Activated CD4-positive, alpha-beta T cell treated with anti-CD3 and anti-CD28 coated beads, Interleukin-2, amount 50 U/mL, for 1 hour (primary cell): ENCODE results near the gene FARP2.
"Not testable (repeated sequence)": the region's sequence is repeated elsewhere in the genome, so short reads cannot be mapped to it uniquely, and the experiment has no call there.

Experiments
- DNase-seq: peaks from one replicate; pipeline ENCODE4 v3.0.0-alpha.2; 2020

Gene FARP2

DNA sequence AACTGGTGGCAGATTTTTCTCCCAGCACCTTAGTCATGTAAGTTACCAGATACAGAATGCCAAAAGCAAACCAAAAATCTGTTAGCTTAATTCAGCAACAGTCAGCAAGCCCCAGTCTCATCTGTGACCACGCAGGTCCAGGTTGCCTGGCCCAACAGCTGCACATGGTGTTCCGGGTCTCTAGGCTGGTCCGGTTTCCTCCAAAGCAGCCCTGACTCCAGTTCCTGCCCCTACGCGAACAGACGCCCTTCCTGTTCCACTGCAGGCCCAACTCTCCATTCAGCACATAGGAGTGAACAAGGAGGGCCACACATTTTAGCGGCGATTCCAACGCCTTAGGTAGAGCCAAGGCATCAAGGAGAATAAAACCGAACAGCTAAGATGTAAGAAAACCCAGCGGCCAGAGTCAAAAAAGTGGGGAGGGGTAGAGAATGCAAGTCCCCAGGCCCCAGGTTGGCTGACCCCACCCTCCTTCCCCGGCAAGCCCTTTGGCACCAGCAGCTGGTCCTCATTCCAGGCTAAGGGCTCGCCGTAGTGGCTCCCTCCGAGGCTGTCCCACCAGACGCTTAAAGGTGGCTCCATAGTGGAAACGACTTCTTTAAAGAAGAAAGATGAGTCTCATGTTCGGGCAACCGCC lies 150.8 kb downstream of the FARP2 start:
- DNase-seq = no peak

DNA sequence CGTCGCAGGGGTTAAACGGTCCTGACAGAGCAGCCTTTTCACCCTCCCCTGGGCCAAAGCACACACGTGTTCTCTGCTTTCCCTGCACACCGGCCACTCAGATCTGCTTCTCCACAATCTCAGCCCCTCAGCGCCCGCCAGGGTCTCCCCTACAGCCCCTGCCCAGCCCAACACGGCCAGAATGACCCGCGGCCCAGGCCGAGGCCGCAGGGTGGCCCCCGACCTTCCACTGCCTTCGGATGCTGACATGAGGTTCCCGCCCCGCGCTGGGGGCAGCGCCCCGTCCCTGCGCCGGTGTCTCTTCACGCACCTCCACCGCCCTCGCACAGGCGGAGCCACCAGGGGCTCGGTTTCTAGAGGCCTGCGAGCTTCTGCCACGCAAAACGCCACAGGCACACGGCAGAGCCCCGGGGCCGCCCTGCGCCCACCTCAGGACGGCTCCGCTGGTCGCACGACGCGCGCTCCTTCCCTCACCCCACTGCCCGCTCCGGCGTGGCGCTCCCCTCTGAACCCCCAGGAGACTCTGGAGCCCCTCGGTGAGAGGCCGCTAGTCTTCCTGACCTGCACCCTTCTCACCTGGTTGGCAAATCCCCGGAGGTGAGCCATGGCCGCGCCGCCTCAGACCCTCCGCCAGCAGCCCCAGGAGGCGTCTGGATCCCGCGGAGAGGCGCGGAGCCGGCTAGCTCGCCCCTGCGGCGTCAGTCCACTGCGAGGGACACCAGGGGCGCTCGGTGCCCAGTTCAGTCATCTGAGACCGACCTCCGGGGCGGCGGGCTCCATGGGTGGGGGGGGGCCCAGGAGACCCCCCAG lies 151.6 kb downstream of the FARP2 start:
- peak; percentile 20 for DNase-seq

DNA sequence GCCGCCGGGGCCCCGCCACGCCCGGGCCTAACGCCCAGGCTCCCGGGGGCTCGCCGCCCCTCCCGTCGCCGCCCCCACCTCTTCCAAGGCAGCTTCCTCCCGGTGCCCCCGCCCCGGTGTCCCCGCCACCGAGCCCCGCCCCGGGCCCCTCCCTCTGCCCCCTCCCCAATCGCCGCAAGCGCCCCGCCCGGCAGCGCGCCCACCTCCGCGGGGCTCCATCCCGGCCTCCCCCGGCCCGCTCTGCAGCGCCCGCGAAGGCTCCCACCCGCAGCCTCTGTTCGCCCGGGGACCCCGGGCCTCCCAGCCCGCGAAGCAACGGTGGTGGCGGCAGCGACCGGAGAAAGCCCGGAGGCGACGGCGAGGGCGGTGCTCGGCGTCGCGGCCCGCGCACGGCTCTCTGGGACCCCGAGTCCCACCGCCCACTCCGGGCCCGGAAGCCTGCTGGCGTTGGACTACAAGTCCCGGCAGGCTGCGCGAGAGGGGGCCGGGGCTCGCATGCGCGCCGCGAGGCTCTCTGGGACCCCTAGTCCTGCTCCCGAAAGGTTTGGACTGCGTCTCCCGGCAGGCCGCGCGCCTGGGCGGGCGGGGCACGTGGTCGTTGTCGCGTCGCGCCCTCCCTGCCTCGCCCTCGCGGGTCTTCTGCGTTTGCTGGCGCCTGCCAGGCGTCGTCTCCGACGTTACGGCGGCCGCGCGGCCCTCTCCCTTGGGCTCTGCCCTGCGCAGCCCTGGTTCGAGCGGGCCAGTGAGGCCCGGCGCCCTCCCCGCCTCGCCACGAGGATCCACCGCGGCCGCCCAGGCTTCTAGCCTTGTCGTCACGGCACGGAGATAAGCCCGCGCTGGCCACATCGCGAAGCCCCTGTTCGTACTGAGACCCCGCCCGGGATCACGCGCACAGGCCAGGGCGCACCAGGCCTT lies 152.4 kb downstream of the FARP2 start, which contains the start of gene STK25:
TSS of gene STK25 (minus strand) at position 345 of the 915 bp plus-strand sequence. CDS start 549 bp downstream, outside the sequence.
- peak; percentile 96 for DNase-seq

DNA sequence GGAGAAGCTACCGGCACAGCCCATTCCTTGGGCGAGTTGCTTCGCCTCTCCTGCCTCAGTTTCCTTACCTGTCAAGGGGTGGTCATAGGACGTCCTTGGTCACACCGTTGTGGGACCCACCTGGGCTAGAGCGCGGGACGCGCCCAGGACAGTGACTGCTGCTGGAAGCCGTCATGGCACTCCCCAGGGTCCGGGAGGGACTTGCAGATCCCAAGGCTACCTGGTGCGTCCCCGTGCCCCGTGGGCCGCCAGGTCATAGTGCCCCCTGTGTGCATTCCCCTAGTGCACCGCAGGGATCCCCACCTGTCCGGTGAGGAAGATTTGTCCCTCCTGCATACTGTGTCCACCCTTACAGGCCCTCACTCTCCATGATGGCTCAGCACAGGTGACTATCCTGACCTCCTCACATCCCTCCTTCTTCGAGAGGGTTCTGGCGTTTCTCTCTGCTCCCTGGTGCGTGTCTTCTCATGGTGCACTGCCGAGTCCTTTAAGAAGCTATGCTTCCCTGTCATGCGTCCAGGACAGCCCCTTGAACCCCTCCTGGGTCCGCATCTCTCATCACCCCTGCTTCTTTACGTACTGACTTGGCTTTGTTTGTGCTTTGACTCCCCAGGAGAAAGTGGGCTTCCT lies 153.2 kb downstream of the FARP2 start:
- no peak for DNase-seq

DNA sequence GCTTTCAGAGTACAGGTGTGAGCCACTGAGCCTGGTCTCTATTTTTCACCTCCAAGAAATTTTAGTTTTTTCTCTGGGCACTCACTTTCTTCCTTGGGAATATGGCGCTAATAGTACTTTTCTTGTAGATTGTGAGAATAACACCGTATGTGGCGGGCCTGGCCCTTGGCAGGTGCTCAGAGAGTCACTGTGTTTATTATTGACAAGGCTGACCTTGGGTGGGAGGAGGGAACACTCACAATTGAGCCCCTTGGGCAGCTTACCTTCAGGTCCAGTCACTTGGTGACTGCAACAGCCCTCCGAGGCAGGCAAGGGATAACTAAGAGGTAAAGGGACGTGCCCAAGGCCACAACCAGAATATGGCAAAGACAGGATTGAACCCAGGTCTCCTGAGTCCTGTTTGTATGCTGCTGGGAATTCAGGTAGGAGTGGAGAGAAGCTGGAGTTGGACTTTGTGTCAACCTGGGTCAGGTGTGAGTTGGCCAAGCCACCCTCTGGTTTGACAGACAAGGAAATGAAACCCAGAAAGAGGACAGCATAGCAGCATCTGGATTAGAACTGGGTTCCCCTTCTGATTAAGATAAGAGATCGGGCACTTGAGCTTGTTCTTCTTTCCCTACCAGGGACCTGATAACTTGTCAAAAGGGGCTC lies 155.1 kb downstream of the FARP2 start:
- no peak for DNase-seq

DNA sequence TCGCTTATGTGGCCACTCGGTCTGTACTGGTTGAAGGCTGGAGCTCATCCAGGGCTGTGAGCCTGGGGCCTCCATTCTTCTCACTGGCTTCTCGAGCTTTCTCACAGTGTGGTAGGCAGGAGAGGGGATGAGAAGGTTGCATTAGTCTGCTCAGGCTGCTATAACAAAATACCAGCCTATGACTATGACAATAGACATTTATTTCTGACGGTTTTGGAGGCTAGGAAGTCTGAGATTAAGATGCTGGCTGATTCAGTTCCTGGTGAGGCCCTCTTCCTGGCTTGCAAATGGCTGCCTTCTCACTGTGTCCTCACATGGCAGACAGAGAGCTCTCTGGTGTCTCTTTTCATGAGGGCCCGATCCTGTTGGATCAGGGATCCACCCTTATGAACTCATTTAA lies 158.5 kb downstream of the FARP2 start:
- DNase-seq = no peak

DNA sequence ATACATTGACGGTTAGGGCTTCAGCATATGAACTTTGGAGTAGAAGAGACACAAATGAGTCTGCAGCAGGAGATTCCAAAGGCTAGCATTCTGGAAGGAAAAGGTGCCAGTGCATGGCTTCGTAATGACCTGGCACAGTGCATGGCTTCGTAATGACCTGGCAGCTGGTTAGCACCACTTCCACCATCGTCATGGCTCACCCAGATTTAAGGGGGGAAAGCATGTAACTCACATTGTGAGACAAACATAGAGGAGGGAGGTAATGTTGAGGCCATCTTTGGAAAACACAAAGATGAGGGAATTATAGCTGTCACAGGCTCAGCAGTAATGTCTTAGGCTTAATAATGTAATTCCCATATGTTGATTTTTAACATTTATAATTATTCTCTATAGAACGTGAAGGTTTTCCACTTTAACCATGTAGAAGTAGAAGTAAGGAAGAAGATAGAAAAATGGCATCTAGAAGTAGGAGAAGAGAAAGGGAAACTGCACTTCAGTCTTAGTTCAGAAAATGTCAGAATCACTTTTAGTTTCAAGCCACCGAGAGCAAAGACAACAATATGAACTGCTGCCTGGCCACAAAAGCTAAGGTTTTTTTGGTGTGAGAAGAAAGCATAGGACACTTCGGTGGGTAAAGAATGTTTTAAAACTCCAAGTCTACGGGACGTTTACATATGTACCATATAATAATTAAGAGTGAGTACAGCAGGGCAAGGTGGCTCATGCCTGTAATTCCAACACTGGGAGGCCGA lies 159.1 kb downstream of the FARP2 start:
- DNase-seq = no peak

DNA sequence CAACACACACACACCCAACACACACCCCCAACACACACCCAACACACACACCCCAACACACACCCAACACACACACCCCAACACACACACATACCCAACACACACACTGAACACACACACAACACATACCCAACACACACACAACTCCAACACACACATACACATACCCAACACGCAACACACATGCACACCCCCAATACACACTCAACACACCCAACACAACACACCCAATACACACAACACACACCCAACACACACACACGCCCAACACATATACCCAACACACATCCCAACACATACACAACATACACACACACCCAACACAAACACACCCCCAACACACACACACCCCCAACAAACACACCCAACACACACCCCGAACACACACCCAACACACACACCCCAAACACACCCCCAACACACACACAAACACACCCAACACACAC lies 160.5 kb downstream of the FARP2 start:
- no peak for DNase-seq

DNA sequence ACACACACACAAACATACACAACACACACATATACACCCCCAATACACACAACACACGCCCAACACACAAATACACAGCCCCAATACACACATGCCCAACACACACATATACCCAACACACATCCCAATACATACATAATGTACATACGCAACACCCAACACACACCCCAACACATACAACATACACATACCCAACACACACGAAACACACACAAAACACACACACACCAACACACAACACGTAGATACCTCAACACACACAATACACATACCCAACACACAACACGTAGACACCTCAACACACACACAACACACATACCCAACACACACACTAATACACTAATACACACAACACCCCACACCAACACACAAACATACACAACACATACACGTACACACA lies 161.2 kb downstream of the FARP2 start:
- no peak for DNase-seq

DNA sequence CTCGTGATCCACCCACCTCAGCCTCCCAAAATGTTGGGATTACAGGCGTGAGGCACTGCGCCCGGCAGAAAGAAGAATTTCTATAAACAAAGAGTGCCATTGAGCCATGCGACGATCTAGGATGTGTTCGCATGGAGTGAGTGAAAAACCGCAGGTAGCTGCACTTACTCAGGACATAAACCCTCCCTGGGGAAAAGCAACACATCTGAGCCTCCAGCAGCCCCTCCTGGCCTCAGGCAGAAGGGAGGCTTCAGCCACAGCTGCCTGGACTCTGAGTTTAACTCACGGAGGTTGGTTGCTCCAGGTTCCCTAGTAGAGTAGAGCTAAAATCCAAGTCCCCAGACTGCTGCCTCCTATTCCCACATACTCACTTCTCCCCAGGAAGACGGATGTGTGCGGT lies 163.6 kb downstream of the FARP2 start:
- no peak for DNase-seq

DNA sequence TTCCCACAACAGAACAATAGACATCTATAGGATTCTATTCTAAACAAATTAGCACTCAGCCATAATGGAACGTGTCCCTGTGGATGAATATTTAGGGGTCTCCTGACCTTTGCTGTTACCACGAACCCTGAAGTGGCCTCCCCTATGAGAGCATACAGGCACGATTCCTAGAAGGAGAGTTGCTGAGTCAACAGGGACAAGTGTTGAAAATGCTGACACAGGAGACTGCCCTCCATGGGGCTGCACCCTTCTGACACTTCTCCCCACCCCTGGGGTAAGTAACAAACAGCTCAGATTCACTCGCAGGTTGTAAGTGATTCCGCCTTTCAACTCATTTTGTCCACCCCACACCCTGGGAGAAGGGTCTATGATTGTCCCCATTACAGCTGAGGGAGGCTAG lies 166.4 kb downstream of the FARP2 start:
- no peak for DNase-seq

DNA sequence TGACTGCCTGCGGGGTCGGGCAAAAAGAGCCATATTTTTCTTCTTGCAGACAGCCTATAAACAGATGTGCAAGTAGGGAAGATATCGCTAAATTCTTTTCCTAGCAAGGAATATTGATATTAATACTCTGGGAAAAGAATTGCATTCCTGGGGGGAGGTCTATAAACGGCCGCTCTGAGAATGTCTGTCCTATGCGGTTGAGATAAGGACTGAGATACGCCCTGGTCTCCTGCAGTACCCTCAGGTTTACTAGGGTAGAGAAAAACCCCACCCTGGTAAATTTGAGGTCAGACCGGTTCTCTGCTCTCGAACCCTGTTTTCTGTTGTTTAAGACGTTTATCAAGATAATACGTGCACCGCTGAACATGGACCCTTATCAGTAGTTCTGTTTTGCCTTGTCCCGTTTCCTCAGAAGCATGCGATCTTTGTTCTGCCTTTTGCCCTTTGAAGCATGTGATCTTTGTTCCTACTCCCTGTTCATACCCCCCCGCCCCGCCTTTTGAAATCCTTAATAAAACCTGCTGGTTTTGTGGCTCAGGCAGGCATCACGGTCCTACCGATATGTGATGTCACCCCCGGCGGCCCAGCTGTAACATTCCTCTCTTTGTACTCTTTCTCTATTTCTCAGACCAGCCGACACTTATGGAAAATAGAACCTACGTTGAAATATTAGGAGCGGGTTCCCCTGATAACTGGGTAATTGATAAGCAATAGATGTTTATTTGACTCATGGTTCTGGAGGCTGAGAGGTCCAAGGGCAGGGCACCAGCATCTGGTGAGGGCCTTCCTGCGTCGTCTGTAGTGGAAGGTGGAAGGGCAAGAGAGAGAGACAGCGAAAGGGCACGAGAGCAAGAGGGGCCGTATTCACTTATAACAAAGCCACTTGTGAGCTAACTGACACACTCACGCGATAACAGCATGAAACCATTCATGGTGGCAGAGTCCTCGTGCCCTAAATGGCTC lies 170.0 kb downstream of the FARP2 start:
- DNase-seq = not testable (repeated sequence)

DNA sequence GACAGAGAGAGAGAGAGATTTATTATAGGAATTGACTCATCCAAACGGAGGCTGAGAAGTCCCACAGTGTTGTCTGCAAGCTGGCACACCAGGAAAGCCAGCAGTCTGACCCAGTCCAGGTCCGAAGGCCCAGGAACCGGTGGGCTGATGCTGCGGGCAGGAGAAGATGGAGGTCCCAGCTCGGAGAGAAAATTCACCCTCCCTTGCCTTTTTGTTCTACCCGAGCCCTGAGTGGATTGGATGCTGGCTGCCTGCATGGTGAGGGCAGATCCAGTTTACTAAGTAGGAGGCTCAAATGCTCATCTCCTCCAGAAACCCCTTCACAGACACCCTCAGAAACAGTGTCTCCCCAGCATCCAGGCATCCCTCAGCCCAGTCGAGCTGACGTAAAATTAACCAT lies 174.5 kb downstream of the FARP2 start:
- no peak for DNase-seq

DNA sequence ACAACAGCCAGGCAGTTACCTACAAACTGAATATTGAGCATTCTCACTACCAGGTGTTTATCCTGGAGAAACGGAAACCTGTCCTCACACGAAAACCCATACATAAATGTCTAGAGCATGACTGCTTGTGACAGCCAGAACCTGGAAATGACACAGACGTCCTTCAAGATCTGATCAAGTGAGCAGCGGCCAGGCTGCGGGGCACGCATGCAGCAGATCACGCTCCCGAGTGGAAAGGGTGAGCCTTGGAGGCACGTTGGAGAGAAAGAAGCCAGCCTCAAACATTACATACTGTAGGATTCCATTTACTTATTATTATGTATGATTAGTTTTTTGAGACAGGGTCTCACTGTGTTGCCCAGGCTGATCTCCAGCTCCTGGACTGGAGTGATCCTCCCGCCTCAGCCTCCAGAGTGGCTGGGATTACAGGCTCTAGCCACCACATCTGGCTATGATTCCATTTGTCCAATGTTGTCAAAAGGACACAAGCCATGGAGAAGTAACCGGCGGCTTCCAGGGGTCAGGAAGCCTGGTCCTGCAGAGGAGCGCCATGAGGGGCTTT lies 175.2 kb downstream of the FARP2 start:
- DNase-seq = no peak

DNA sequence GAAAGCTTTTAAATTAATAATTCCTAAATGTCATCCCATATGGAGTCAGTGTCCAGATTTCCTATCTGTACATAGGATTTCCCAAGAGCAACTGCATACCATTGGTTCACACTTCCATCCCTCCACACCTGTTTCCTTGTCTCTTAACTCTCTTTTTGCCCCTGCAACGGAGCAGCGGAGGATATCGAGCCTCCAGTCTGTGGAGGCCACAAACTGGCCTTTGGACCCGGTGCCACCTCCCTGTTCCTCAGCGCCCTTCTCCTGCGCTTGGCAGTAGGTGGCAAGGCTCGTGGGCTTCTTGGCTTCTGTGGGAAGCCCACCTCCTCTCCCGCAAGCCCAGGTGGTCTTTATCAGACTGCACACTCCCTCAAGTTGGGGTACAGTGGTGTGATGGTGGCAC lies 176.1 kb downstream of the FARP2 start:
- no peak for DNase-seq

DNA sequence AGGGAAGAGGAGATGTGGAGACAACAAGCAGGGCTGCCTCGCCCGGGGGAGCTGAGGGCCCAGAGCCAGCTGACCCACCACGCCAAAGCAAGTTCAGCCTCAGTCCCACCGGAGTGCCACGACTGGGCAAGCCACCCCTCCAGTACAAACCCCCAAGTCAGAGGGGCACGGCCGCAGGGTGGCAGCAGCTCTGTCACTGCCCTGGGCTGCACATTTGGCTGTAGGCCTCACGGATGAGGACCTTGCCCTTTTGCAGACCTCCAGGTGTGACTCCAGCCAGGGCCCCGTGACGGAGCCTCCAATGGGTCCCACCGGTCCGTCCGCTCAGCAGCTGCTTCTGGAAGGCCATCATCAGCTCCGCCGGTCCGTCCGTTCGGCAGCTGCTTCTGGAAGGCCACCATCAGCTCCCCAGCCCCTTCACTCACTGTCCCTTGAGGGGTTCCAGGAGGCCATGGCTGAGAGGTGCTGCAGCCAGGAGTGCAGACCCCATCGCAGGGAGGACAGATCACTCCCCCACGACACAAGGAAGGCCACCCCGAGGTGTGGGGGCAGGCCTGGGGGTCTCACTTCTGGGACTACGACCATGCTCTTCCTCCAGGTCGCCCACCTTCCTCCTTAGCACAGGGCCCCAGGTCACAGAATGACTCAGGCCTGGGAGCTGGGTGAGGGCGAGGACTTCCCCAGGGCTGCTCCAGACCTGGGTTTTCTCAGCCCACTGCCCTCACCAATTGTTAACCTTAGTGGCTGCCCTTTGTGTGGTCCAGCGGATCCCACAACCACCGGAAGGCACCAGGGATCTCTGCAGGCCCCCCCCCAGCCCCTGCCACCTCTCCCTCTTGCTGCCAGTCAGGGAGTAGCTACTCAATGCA lies 176.9 kb downstream of the FARP2 start:
- no peak for DNase-seq

DNA sequence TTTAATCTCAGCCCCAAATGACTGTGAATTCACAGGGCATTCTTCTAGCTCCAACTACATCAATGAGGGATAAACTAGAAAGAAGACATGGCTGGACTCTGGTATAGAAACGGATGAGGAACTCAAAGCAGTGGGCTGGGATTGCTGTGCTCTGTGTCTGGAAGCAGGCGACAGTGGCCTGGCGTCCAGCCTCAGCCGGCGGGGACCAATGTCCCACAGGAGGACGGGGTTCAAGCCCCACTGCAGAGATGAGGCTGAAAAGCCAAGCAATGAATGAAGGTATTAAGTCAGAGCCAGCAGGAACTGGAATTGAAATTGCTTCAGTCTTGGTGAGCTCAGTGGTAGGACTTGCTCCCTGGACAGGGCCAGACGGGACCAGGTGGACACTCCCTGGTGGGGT lies 178.2 kb downstream of the FARP2 start:
- DNase-seq = no peak

DNA sequence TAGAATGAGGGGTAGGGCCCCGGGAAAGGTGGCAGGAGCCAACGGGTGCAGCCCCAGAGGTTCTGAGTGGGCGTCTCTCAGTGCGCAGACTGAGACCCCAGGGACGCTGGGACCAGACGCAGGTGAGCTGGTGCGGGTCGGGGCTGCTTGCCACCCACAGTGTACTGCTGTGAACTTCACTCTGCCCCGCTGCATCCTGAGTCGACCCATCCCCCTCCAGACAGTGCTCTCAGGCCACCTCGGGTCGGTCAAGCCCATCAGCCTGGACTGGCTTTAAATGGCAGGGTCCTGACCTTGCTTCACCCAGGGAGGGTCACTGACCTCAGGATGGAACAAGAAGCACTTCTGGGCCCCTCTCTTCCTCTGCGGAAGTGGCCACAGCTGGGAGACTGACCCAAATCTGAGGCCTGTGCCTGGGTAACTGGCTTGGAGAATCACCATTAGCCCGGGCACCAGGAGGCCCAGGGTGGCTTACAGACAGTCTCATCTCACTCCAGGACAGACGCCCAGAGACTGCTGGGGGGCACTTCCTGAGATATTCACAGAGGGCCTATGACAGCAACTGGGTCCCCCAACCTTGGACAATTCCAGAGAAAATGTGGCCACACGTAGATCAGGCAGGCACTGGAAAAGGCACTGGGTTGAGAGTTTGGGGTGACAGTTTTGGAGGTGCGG lies 178.8 kb downstream of the FARP2 start:
- no peak for DNase-seq
